Heart left ventricle (tissue), 16 donors: ENCODE results near the gene CDKL2. TPM values are rescaled to one million over a fixed set of nuclear protein-coding genes. Genes with fewer than 3 reads are reported as not detected.
A peak's percentile ranks its signal among the peaks of the same experiment; 100 is the strongest.

Experiments used
- ATAC-seq, 4 donors: fragments of 200-7000 bp; cut with Tn5 transposase; one replicate each; pipeline ENCODE4 v1.9.1; 2020 to 2022; ENCODE audit warnings: moderate library complexity in 4 of 4, mild to moderate bottlenecking in 3 of 4, moderate number of reproducible peaks in 1 of 4
- DNase-seq, 5 donors: peaks; one replicate each; pipeline ENCODE4 v3.0.0-alpha.2; 2020
- H3K27ac ChIP-seq, 12 donors: fragments of 200-600 bp; sonication (generic) in 4 of 12; one replicate each; pipeline versions ENCODE4 v1.5.0 to v1.8.0; 2016 to 2022; ENCODE audit warnings: mild to moderate bottlenecking in 2 of 12
- H3K27me3 ChIP-seq, 9 donors: fragments of 200-600 bp; sonication (generic) in 2 of 9; one replicate each; pipeline versions ENCODE4 v1.5.1 to v1.8.0; 2016 to 2022; ENCODE audit warnings: mild to moderate bottlenecking in 3 of 9
- H3K36me3 ChIP-seq, 9 donors: fragments of 200-600 bp; sonication (generic) in 2 of 9; one replicate each; pipeline versions ENCODE4 v1.5.0 to v1.8.0; 2018 to 2022; ENCODE audit warnings: mild to moderate bottlenecking in 2 of 9
- H3K4me1 ChIP-seq, 12 donors: fragments of 200-600 bp; sonication (generic) in 4 of 12; one replicate each; pipeline versions ENCODE4 v1.5.0 to v1.8.0; 2016 to 2022; ENCODE audit warnings: mild to moderate bottlenecking in 3 of 12
- H3K4me3 ChIP-seq, 12 donors: fragments of 200-600 bp; sonication (generic) in 4 of 12; one replicate each; pipeline versions ENCODE4 v1.5.0 to v1.8.0; 2017 to 2022; ENCODE audit warnings: mild to moderate bottlenecking in 9 of 12, moderate library complexity in 4 of 12
- H3K9me3 ChIP-seq, 12 donors: fragments of 200-600 bp; sonication (generic) in 4 of 12; one replicate each; pipeline versions ENCODE4 v1.5.0 to v1.8.0; 2016 to 2022; ENCODE audit warnings: mild to moderate bottlenecking in 1 of 12
- POLR2A ChIP-seq, 2 donors: fragments of 450-650 bp; IDR thresholded peaks; one replicate each; pipeline ENCODE4 v1.6.1; 2017; ENCODE audit warnings: antibody characterized with exemption in 2 of 2, mild to moderate bottlenecking in 2 of 2, moderate library complexity in 2 of 2
- WGBS, 4 donors: extraction: QIAGEN DNeasy Blood & Tissue Kit in 2 of 4; methylation state at CpG; one replicate each; pipeline versions ENCODE4 v1.1.5 to v1.1.7; 2013 to 2018; 5-methylcytosine and 5-hydroxymethylcytosine counted together
- intact Hi-C, 10 donors: fragments of 100-400 bp; cut with DNase I; formaldehyde crosslinking; loops; one replicate each; pipeline versions ENCODE4 v1.11.1 to v1.14.2; 2022
- polyA plus RNA-seq, 2 donors: library from polyadenylated mRNA; stranded (reverse); fragments of 200-250 nt; gene quantifications; one replicate each; pipeline ENCODE4 v1.2.3, GENCODE V29; 2013
- total RNA-seq, 9 donors: library from RNA; depleted of rRNA in 2 of 9; stranded (reverse); fragments of >200 nt in 2 of 9; fragmentation: NEBNext Ultra II Directional in 3 of 9; extraction: Animal tissue kit (Norgen Biotek cat#: 25700) in 3 of 9; gene quantifications; one replicate each; pipeline versions ENCODE4 v1.1.0 to v1.2.4, GENCODE V29; 2016 to 2023
- TF ChIP-seq, protein P1 (sequence below), 12 donors: fragments of 200-600 bp; sonication (generic) in 4 of 12; IDR thresholded peaks; one replicate each; pipeline versions ENCODE4 v1.5.0 to v1.8.0; 2018 to 2022; ENCODE audit warnings: antibody characterized with exemption in 12 of 12, mild to moderate bottlenecking in 5 of 12
- donor health status: ischemic (EF 13 %, LVEDD 7.1; RV severe dilation, severe dysfunction).
- donor health status: healthy with polysubstance abuse.
- donor health status: DM: no; HTN: yes; CAD: no.
- donor health status: DM: no; HTN: no; CAD: no.
- donor health status: ischemic (EF 25% LVEDD 6.9; RV normal size, moderate dysfunction).
- donor health status: ischemic (EF 25% LVEDD 5.7; RV mildly dilated, moderate dysfunction).
- donor health status: healthy.
- donor health status: DM: yes; HTN: yes; CAD: no.
- donor health status: ischemic (EF 35%, LVEDD 5.7; RV mildly dilated, moderate dysfunction).
- donor health status: nonischemic (EF 11% LVEDD 7.7; RV severe dilation, severe dysfunction).
- donor health status: DM: yes; HTN: yes; CAD: no.
- donor health status: PGD.
- donor health status: ischemic (EF 29% LVEDD 5.4; RV normal size, mild dysfunction).
- donor health status: nonischemic (EF 23%, LVEDD 6.1; RV moderate dilation, normal function).

CDKL2 gene
- total and polyA plus RNA-seq, 11 donors: 0.04 to 1.1 (median 0.68) TPM; not detected in 5

DNA sequence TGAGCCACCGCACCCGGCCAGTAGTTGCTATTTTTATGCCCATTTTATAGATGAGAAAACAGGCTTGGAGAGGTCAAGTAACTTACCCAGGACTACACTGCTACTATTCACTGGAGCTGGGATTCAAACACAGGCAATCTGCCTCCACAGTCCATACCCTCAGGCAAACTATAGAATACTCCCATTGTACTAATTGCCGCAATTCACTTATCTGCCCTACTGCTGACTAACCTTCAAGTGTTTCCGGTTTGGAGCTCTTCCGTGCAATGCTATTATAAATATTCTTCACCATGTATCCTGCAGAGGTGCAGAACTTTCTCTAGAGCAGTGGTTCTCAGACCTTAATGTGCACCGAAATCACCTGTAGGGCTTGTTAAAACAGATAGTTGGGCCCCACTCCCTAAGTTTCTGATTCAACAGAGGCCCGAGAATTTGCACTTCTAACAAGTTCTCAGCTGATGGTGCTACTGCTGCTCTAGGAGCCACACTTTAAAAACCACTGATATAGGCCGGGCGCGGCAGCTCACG is 44.7 kb upstream of the CDKL2 start:
- ATAC-seq (no peak), DNase-seq (no peak)
- Histone ChIP-seq H3K4me3 (no peak overlapping the region), H3K27ac (no peak overlapping the region), H3K27me3 (no peaks in the 10 kb centered on the region), H3K36me3 (no peaks in the 10 kb centered on the region), H3K4me1 (peaks cover 0 to 30% (median 22%) of the 10 kb centered on the region in 12 donors), H3K9me3 (no peaks in the 10 kb centered on the region)
- 89 to 93% (median 91%) methylated on average over 11 of the region's 11 CpGs for WGBS, 4 donors
- intact Hi-C loops: loop anchor here in 3 of 10 donors (5.0 to 10.0 kb wide), 3 partner anchors 42 to 170 kb away; partner anchors contain the start of genes RCHY1 (in 1 of the 3) and THAP6 (in 1 of the 3)
- TF ChIP-seq, protein P1, sequence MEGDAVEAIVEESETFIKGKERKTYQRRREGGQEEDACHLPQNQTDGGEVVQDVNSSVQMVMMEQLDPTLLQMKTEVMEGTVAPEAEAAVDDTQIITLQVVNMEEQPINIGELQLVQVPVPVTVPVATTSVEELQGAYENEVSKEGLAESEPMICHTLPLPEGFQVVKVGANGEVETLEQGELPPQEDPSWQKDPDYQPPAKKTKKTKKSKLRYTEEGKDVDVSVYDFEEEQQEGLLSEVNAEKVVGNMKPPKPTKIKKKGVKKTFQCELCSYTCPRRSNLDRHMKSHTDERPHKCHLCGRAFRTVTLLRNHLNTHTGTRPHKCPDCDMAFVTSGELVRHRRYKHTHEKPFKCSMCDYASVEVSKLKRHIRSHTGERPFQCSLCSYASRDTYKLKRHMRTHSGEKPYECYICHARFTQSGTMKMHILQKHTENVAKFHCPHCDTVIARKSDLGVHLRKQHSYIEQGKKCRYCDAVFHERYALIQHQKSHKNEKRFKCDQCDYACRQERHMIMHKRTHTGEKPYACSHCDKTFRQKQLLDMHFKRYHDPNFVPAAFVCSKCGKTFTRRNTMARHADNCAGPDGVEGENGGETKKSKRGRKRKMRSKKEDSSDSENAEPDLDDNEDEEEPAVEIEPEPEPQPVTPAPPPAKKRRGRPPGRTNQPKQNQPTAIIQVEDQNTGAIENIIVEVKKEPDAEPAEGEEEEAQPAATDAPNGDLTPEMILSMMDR (IDR thresholded peaks at IDR 0.05): no peak
- no peak for TF ChIP-seq POLR2A (IDR thresholded peaks at IDR 0.05)

DNA sequence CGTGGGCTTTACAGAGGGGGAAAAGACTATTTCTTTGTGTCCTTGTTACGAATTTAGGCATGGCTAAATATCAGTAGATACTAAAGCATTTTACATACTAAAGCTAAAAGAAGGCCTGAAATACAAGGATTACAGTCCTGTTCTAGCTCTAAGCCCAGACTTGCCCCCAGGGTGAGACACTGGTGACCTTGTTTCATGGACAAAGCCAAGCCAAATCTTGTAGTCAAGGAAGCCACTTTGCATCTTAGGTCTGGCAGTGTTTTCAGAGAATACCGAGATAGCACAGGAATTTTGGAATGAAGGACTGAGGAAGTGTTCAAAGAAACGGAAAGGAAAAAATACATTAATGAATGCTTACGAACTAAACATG is 43.6 kb upstream of the CDKL2 start:
- no peaks in the 10 kb centered on the region for H3K27me3 ChIP-seq
- DNase-seq: no peak
- no peak for ATAC-seq
- intact Hi-C loops: loop anchor here in 9 of 10 donors (1.0 to 10.0 kb wide), 6 partner anchors 48 to 171 kb away; partner anchors contain the start of genes USO1 (in 9 of the 9), RCHY1 (in 2 of the 9) and THAP6 (in 2 of the 9)
- peaks cover 0 to 41% (median 27%) of the 10 kb centered on the region in 12 donors for H3K4me1 ChIP-seq
- H3K27ac ChIP-seq: peak overlapping the region; percentile 83 to 99 (median 96)
- H3K4me3 ChIP-seq: peak overlapping the region; percentile 74 to 100 (median 83)
- no peaks in the 10 kb centered on the region for H3K36me3 ChIP-seq
- TF ChIP-seq, protein P1 (IDR thresholded peaks at IDR 0.05): no peak
- no peak for TF ChIP-seq POLR2A (IDR thresholded peaks at IDR 0.05)
- WGBS, 4 donors: 17 to 26% (median 24%) methylated on average over 5 of the region's 5 CpGs
- H3K9me3 ChIP-seq: no peaks in the 10 kb centered on the region

DNA sequence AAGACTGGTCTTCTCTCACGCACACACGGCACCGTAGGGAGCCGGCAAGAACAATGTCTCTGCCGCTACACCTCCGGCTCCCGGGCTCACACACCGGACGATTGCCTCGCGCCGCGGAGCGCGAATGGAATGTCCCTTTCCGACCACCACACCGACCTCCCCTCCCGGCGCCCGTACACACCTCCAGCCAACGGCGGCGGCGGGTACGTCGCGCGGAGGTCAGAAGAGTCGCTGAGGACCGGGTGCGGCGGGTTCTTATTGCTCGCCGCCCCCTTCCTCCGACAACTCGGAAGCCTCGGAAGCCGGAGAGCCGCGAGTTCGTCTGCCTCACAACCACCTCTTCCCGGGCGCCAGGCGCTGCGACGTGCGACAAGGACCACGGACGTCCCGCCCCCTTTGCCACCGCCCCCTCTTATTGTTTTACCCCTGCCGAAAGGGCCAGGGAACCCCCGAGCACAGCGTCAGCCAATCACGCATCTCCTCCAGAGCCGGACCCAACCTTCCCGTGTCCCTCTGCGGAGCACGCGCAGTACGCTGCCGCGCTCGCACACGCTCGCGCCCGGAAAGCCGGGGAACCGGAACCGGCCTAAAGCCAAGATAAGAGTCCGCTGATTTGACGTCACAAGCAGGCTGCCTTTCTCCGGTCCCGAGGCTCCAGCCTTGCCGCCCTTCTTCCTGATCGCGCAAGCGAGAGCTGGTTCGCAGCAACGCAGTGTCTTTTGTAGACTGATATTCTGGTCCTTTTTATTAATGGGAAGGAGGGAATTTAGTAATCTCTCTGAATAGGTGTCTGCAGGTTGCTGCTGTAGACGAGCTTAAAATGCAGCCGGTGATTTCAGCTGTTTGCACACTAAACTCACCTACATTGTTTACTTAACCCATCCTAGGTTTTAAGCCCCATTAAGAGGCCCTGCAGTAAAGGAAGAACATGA is 43.0 kb upstream of the CDKL2 start, which contains the start of gene G3BP2:
Gene G3BP2, minus strand, starts transcription at position 385 of the 932 bp plus-strand sequence. CDS start 11,386 bp downstream, outside the sequence.
- H3K4me1 ChIP-seq: peaks cover 0 to 47% (median 31%) of the 10 kb centered on the region in 12 donors
- peak; percentile 98 to 99 (median 99) for DNase-seq
- ATAC-seq: peak; percentile 99 to 100 (median 99)
- H3K27ac ChIP-seq: peak within 1 kb of the TSS; percentile 83 to 99 (median 96)
- H3K27me3 ChIP-seq: no peaks in the 10 kb centered on the region
- intact Hi-C loops: loop anchor here in 9 of 10 donors (1.0 to 10.0 kb wide), 6 partner anchors 49 to 172 kb away; partner anchors contain the start of genes USO1 (in 9 of the 9), RCHY1 (in 2 of the 9) and THAP6 (in 2 of the 9)
- WGBS, 4 donors: 0 to 2% (median 1%) methylated on average over 41 to 83 of the region's 83 CpGs
- no peaks in the 10 kb centered on the region for H3K9me3 ChIP-seq
- TF ChIP-seq, protein P1 (IDR thresholded peaks at IDR 0.05): peak in 1 of 12 donors; percentile 8
- TF ChIP-seq POLR2A (IDR thresholded peaks at IDR 0.05): peak; percentile 69 to 87
- no peaks in the 10 kb centered on the region for H3K36me3 ChIP-seq
- H3K4me3 ChIP-seq: peak within 1 kb of the TSS; percentile 74 to 100 (median 83)
